Osteocyte (in vitro differentiated cells): Measurements from ENCODE around the gene C22orf23. TPM values are rescaled to one million over a fixed set of nuclear protein-coding genes. Genes with fewer than 3 reads are reported as not detected.

Experiments
- DNase-seq: peaks from one replicate; pipeline ENCODE4 v3.0.0; 2021; ENCODE audit warnings: mixed read lengths; ENCODE audit not compliant: unreplicated experiment; ENCODE audit errors: extremely low spot score
- H3K27ac Mint-ChIP-seq: one replicate; pipeline ENCODE4 v1.8.0; 2021; ENCODE audit warnings: mild to moderate bottlenecking, mixed read lengths; ENCODE audit not compliant: unreplicated experiment
- H3K27me3 Mint-ChIP-seq: one replicate; pipeline ENCODE4 v1.8.0; 2021; ENCODE audit warnings: mixed read lengths; ENCODE audit not compliant: unreplicated experiment
- H3K36me3 Mint-ChIP-seq: one replicate; pipeline ENCODE4 v1.8.0; 2021; ENCODE audit warnings: mixed read lengths; ENCODE audit not compliant: unreplicated experiment
- H3K4me1 Mint-ChIP-seq: one replicate; pipeline ENCODE4 v1.8.0; 2021; ENCODE audit warnings: mixed read lengths; ENCODE audit not compliant: unreplicated experiment
- H3K4me3 Mint-ChIP-seq: one replicate; pipeline ENCODE4 v1.8.0; 2021; ENCODE audit warnings: mild to moderate bottlenecking, moderate library complexity, mixed read lengths; ENCODE audit not compliant: unreplicated experiment
- H3K9me3 Mint-ChIP-seq: one replicate; pipeline ENCODE4 v1.8.0; 2021; ENCODE audit warnings: mixed read lengths; ENCODE audit not compliant: unreplicated experiment
- total RNA-seq: library from RNA; stranded (reverse); gene quantifications from 2 replicates; pipeline ENCODE4 v1.2.1, GENCODE V29; 2021
- TF ChIP-seq, protein P1 (sequence below): fragments of 200-600 bp; sonication (generic); IDR thresholded peaks from 2 replicates; pipeline ENCODE4 v1.5.0; 2021; ENCODE audit warnings: antibody characterized with exemption, mild to moderate bottlenecking, moderate library complexity

C22orf23 gene
- total RNA-seq, 1 donor from 2014 or later: not detected

DNA sequence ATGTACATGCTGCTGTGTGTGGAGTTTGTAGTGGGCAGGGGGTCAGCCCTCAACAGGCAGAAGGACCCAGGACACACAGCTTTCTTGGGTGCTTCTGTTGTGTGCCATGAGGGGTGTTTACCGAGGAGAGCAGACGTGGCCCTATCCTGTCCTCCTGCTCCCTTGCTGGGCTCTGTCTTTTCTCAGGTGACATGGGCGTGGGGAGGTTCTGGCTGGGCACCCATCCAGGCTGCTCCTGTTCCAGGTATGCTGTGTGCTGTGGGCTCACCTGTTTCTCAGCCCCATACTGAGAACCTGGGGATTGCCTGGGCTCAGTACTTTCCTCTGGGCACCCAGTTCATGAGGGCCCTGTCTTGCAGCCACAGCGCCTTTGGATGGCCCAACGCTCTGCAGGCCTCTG lies 24.0 kb downstream of the C22orf23 start:
- Mint-ChIP-seq H3K27ac (no peak overlapping the region), H3K4me1 (peaks cover 35% of the 10 kb centered on the region), H3K9me3 (no peaks in the 10 kb centered on the region), H3K27me3 (no peaks in the 10 kb centered on the region), H3K36me3 (peaks cover 22% of the 10 kb centered on the region), H3K4me3 (no peak overlapping the region)
- DNase-seq: no peak
- TF ChIP-seq, protein P1, sequence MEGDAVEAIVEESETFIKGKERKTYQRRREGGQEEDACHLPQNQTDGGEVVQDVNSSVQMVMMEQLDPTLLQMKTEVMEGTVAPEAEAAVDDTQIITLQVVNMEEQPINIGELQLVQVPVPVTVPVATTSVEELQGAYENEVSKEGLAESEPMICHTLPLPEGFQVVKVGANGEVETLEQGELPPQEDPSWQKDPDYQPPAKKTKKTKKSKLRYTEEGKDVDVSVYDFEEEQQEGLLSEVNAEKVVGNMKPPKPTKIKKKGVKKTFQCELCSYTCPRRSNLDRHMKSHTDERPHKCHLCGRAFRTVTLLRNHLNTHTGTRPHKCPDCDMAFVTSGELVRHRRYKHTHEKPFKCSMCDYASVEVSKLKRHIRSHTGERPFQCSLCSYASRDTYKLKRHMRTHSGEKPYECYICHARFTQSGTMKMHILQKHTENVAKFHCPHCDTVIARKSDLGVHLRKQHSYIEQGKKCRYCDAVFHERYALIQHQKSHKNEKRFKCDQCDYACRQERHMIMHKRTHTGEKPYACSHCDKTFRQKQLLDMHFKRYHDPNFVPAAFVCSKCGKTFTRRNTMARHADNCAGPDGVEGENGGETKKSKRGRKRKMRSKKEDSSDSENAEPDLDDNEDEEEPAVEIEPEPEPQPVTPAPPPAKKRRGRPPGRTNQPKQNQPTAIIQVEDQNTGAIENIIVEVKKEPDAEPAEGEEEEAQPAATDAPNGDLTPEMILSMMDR: no peak

- Mint-ChIP-seq H3K9me3 (no peaks in the 10 kb centered on the region), H3K27me3 (no peaks in the 10 kb centered on the region), H3K27ac (no peak overlapping the region), H3K4me1 (peaks cover 17% of the 10 kb centered on the region), H3K4me3 (no peak overlapping the region), H3K36me3 (peaks cover 18% of the 10 kb centered on the region)
- no peak for DNase-seq
- TF ChIP-seq, protein P1: no peak
Measured at GRCh38 chr22:37927637-37927936, 25.8 kb downstream of the C22orf23 start.

DNA sequence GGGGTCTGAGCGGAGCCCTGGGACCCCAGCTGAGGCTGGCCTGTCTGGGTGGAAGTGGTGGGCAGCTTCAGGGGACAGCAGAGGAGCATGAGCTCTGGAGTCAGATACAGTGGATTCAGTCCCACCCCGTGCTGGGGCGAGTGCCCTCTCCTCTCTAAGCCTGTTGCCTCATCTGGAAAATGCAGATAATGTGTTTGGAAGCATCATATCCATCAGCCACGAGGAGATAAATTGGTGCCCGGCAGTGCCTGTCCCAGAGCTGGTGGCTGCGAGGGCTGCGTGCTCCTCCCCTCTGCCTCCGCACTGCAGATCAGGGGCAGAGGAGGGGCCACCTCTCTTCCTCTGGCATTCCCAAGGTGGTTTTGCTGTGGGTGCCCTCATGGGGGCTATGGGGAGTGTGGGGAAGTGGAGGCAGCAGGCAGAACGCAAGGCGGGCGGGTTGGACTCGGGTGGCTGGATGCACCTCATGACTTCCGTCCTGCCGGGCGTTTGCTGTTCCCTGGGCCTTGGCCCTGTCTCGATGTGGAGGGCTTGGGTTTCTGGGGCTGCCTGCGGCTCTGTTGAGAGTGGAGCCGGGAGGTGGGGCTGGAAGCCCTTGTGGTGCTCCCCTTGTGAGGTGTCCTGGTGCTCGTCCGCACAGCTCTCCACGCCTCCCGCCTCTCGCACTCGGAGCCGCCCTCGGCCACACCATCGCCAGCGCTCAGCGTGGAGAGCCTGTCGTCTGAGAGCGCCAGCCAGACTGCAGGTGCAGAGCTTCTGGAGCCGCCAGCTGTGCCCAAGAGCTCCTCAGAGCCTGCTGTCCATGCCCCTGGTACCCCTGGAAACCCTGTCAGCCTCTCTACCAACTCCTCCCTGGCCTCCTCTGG lies 26.4 kb downstream of the C22orf23 start:
- TF ChIP-seq, protein P1: no peak
- H3K36me3 Mint-ChIP-seq: peaks cover 18% of the 10 kb centered on the region
- peaks cover 16% of the 10 kb centered on the region for H3K4me1 Mint-ChIP-seq
- no peak overlapping the region for H3K27ac Mint-ChIP-seq
- H3K4me3 Mint-ChIP-seq: no peak overlapping the region
- H3K9me3 Mint-ChIP-seq: no peaks in the 10 kb centered on the region
- H3K27me3 Mint-ChIP-seq: no peaks in the 10 kb centered on the region
- no peak for DNase-seq

DNA sequence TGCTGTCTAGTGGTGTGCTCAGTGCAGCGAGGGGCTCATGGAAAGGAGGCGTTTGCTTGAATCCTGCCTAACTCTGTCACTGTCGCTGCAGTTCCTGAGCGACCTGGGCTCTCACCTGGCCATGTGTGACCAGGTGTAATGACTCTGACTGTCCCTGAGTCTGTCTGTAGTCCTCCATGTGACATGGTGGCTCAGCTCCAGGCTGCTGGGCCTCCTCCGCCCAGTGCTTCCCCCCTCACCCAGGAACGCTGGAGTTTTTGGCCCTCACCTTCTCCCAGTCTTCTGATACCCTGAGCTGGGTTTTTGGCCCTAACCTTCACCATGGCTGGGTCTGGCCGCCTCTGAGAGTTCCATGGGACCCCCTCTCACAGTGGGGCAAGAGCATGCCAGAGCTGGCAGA lies 27.0 kb downstream of the C22orf23 start:
- no peak for DNase-seq
- Mint-ChIP-seq H3K36me3 (peaks cover 18% of the 10 kb centered on the region), H3K4me1 (peaks cover 11% of the 10 kb centered on the region), H3K27me3 (no peaks in the 10 kb centered on the region), H3K4me3 (no peak overlapping the region), H3K27ac (no peak overlapping the region), H3K9me3 (no peaks in the 10 kb centered on the region)
- TF ChIP-seq, protein P1: no peak

- Mint-ChIP-seq H3K4me1 (peaks cover 7% of the 10 kb centered on the region), H3K36me3 (peaks cover 18% of the 10 kb centered on the region), H3K4me3 (no peak overlapping the region), H3K27ac (no peak overlapping the region), H3K9me3 (no peaks in the 10 kb centered on the region), H3K27me3 (no peaks in the 10 kb centered on the region)
- TF ChIP-seq, protein P1: no peak
- no peak for DNase-seq
Measured at GRCh38 chr22:37925767-37926166, 27.6 kb downstream of the C22orf23 start.
